Measurements from ENCODE around the gene ALCAM.

DNA sequence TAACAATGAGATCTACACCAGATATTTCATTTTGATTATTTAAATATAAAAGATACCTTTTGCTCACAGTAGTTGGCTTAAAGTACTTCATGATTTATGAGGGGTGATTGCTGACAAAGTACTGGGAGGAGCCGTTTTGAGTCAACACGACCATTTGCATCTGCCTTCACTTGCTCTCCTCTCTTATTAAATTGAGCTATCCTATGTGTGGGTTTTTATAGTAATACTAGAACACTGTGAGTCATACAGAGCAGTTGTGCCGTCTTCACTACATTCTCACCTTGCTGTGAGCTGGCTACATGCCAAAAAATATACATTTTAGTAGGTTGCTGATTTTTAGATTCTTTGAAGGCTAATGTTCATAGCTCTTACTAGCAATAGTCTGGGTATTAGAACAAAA, 161.2 kb downstream of the ALCAM start:
- TF ChIP-seq, protein P1, sequence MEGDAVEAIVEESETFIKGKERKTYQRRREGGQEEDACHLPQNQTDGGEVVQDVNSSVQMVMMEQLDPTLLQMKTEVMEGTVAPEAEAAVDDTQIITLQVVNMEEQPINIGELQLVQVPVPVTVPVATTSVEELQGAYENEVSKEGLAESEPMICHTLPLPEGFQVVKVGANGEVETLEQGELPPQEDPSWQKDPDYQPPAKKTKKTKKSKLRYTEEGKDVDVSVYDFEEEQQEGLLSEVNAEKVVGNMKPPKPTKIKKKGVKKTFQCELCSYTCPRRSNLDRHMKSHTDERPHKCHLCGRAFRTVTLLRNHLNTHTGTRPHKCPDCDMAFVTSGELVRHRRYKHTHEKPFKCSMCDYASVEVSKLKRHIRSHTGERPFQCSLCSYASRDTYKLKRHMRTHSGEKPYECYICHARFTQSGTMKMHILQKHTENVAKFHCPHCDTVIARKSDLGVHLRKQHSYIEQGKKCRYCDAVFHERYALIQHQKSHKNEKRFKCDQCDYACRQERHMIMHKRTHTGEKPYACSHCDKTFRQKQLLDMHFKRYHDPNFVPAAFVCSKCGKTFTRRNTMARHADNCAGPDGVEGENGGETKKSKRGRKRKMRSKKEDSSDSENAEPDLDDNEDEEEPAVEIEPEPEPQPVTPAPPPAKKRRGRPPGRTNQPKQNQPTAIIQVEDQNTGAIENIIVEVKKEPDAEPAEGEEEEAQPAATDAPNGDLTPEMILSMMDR (conservative IDR thresholded peaks at IDR 0.05 in 1 of 2, IDR thresholded peaks at IDR 0.05 in 1 of 2; ENCODE audit: extremely low read depth in 1 of 2, insufficient read depth in 1 of 2, low read depth in 1 of 2, low read length in 2 of 2): no peak
- TF ChIP-seq EZH2 (IDR thresholded peaks at IDR 0.05; ENCODE audit: borderline replicate concordance, low read length): no peak
